ENCODE results near the gene SLC6A14.

- TF ChIP-seq CTCF (IDR thresholded peaks at IDR 0.05; ENCODE audit: extremely low read depth in 1 of 2, insufficient read depth in 1 of 2, low read depth in 1 of 2, low read length in 2 of 2) (no peak), POLR2A (IDR thresholded peaks at IDR 0.05; ENCODE audit: low read depth, low read length) (no peak), EZH2 (IDR thresholded peaks at IDR 0.05; ENCODE audit: borderline replicate concordance, low read depth, low read length, severe bottlenecking) (no peak), GATA2 (IDR thresholded peaks at IDR 0.05; ENCODE audit: insufficient read depth, insufficient read length, low read depth, low read length) (no peak), MAX (IDR thresholded peaks at IDR 0.05; ENCODE audit: insufficient read depth, insufficient read length) (no peak), POLR2AphosphoS5 (IDR thresholded peaks at IDR 0.05; ENCODE audit: insufficient read depth, low read depth, low read length) (no peak), MYC (IDR thresholded peaks at IDR 0.05; ENCODE audit: low read depth, low read length) (no peak), JUN (IDR thresholded peaks at IDR 0.05; ENCODE audit: borderline replicate concordance, insufficient read depth, insufficient read length, low read depth) (no peak), FOS (IDR thresholded peaks at IDR 0.05; ENCODE audit: borderline replicate concordance, insufficient read depth, low read length) (no peak)
These were observed 36.7 kb upstream of the SLC6A14 start for GRCh38 chrX:116399681-116400080.
